ENCODE data around the gene RASSF8. TPM values are rescaled to one million over a fixed set of nuclear protein-coding genes. Genes with fewer than 3 reads are reported as not detected.

Gene RASSF8
- total RNA-seq, 2 donors from 2014 or later: 47.9 to 86.6 TPM

- no peak for DNase-seq (ENCODE audit: low spot score)
- Histone ChIP-seq H3K4me1 (ENCODE audit: control insufficient read depth in 1 of 2, low read depth in 2 of 2) (peaks cover 42 to 64% of the 10 kb centered on the region in 2 donors), H3K4me3 (no peak overlapping the region), H3K9me3 (no peaks in the 10 kb centered on the region), H3K27me3 (replicated peaks; ENCODE audit: insufficient read depth) (no peaks in the 10 kb centered on the region), H3K27ac (peak overlapping the region; percentile 44 to 46), H3K36me3 (no peaks in the 10 kb centered on the region)
- no peak for TF ChIP-seq CTCF (IDR thresholded peaks at IDR 0.05)
- no peak for ATAC-seq (ENCODE audit: insufficient number of reproducible peaks, low FRiP score, low read depth)
Measured at GRCh38 chr12:26032719-26033241, 74.3 kb downstream of the RASSF8 start.

- H3K36me3 ChIP-seq: no peaks in the 10 kb centered on the region
- H3K4me1 ChIP-seq (ENCODE audit: control insufficient read depth in 1 of 2, low read depth in 2 of 2): peaks cover 41 to 70% of the 10 kb centered on the region in 2 donors
- ATAC-seq (ENCODE audit: insufficient number of reproducible peaks, low FRiP score, low read depth): no peak
- DNase-seq (ENCODE audit: low spot score): no peak
- no peaks in the 10 kb centered on the region for H3K9me3 ChIP-seq
- no peak overlapping the region for H3K4me3 ChIP-seq
- no peaks in the 10 kb centered on the region for H3K27me3 ChIP-seq (replicated peaks; ENCODE audit: insufficient read depth)
- TF ChIP-seq CTCF (IDR thresholded peaks at IDR 0.05): no peak
- H3K27ac ChIP-seq: peak overlapping the region in 1 of 2 donors; percentile 57
Measured at GRCh38 chr12:26034371-26035142, 76.1 kb downstream of the RASSF8 start.

GRCh38 chr12:26036877-26037276, 78.4 kb downstream of the RASSF8 start:
- Histone ChIP-seq H3K36me3 (no peaks in the 10 kb centered on the region), H3K9me3 (no peaks in the 10 kb centered on the region), H3K27ac (no peak overlapping the region), H3K4me1 (ENCODE audit: control insufficient read depth in 1 of 2, low read depth in 2 of 2) (peaks cover 25 to 50% of the 10 kb centered on the region in 2 donors), H3K27me3 (replicated peaks; ENCODE audit: insufficient read depth) (no peaks in the 10 kb centered on the region), H3K4me3 (no peak overlapping the region)
- TF ChIP-seq CTCF (IDR thresholded peaks at IDR 0.05): no peak
- no peak for ATAC-seq (ENCODE audit: insufficient number of reproducible peaks, low FRiP score, low read depth)
- DNase-seq (ENCODE audit: low spot score): no peak

- Histone ChIP-seq H3K36me3 (no peaks in the 10 kb centered on the region), H3K4me3 (no peak overlapping the region), H3K4me1 (ENCODE audit: control insufficient read depth in 1 of 2, low read depth in 2 of 2) (peaks cover 25 to 47% of the 10 kb centered on the region in 2 donors), H3K27me3 (replicated peaks; ENCODE audit: insufficient read depth) (no peaks in the 10 kb centered on the region), H3K27ac (peak overlapping the region in 1 of 2 donors; percentile 21), H3K9me3 (no peaks in the 10 kb centered on the region)
- ATAC-seq (ENCODE audit: insufficient number of reproducible peaks, low FRiP score, low read depth): no peak
- no peak for TF ChIP-seq CTCF (IDR thresholded peaks at IDR 0.05)
- DNase-seq (ENCODE audit: low spot score): no peak
Measured at GRCh38 chr12:26037615-26038220, 79.2 kb downstream of the RASSF8 start.

- H3K27ac ChIP-seq: no peak overlapping the region
- TF ChIP-seq CTCF (IDR thresholded peaks at IDR 0.05): no peak
- no peaks in the 10 kb centered on the region for H3K9me3 ChIP-seq
- no peaks in the 10 kb centered on the region for H3K36me3 ChIP-seq
- DNase-seq (ENCODE audit: low spot score) (no peak), ATAC-seq (ENCODE audit: insufficient number of reproducible peaks, low FRiP score, low read depth) (no peak)
- no peak overlapping the region for H3K4me3 ChIP-seq
- H3K27me3 ChIP-seq (replicated peaks; ENCODE audit: insufficient read depth): no peaks in the 10 kb centered on the region
- peaks cover 24 to 52% of the 10 kb centered on the region in 2 donors for H3K4me1 ChIP-seq (ENCODE audit: control insufficient read depth in 1 of 2, low read depth in 2 of 2)
Measured at GRCh38 chr12:26042645-26043044, 84.2 kb downstream of the RASSF8 start.

All from thoracic aorta (tissue), 2 donors.